HCT116 (cell line): Measurements from ENCODE around the gene C2CD3. TPM values are rescaled to one million over a fixed set of nuclear protein-coding genes. Genes with fewer than 3 reads are reported as not detected.

Experiments used
- ATAC-seq: fragments of 200-7000 bp; cut with Tn5 transposase; 2 replicates; pipeline ENCODE4 v1.9.1; 2020; ENCODE audit warnings: mild to moderate bottlenecking, moderate library complexity
- BruUV-seq: library from RNA; stranded (reverse); fragments of 400-500 nt; replicated peaks from 2 replicates; lab custom pipeline; 2021; lab: Mats Ljungman, UMichigan
- CTCF ChIA-PET: fragments of 300-600 bp; sonication (Branson Sonifier 250); formaldehyde crosslinking; loops from one replicate; lab custom pipeline; 2021; ENCODE audit warnings: antibody characterized with exemption; lab: Charles Lee
- POLR2A ChIA-PET: fragments of 300-600, 350-600 bp; sonication (Branson Sonifier 250); formaldehyde crosslinking; loops from one replicate; lab custom pipeline; 2021; ENCODE audit warnings: antibody characterized with exemption; lab: Charles Lee
- RAD21 ChIA-PET, 2 experiments: fragments of 300-600 bp; sonication (Branson Sonifier 250); formaldehyde crosslinking; loops; one replicate each; lab custom pipeline; 2023; ENCODE audit warnings: low total read pairs in 2 of 2; ENCODE audit not compliant: uncharacterized antibody in 2 of 2, unreplicated experiment in 2 of 2, low non-redundant PET in 1 of 2; lab: Charles Lee
- DNase-seq: peaks from one replicate; pipeline ENCODE4 v3.0.0-alpha.2; 2010; ENCODE audit warnings: low read depth, low spot score
- H2AFZ ChIP-seq: fragments of 200-600 bp; shearing (Covaris generic), sonication (generic); 2 replicates; pipeline ENCODE4 v1.6.1; 2017; ENCODE audit warnings: low read depth, mixed run types, mixed read lengths, antibody characterized with exemption, low read length; ENCODE audit not compliant: poor library complexity, severe bottlenecking
- H3K27ac ChIP-seq: 2 replicates; pipeline ENCODE4 v1.5.1; 2012; ENCODE audit warnings: low read depth, low read length
- H3K27me3 ChIP-seq: fragments of 200-600 bp; sonication (generic); 2 replicates; pipeline ENCODE4 v1.6.1; 2016; ENCODE audit warnings: mixed run types, low read length, mixed read lengths; ENCODE audit not compliant: insufficient read depth
- H3K36me3 ChIP-seq, 2 experiments: fragments of 200-500 bp in 1 of 2; fragments of 200-600 bp in 1 of 2; sonication (Bioruptor generic) in 1 of 2; sonication (generic) in 1 of 2; 2 replicates each; pipeline versions ENCODE4 v1.5.1 to v1.6.1; 2014 to 2016; ENCODE audit warnings: low read length in 2 of 2, inconsistent platforms in 1 of 2, mixed read lengths in 1 of 2, mixed run types in 1 of 2; ENCODE audit not compliant: insufficient read depth in 2 of 2, control insufficient read depth in 1 of 2
- H3K4me1 ChIP-seq, 2 experiments: fragments of 200-600 bp in 1 of 2; sonication (generic) in 1 of 2; 2 replicates each; pipeline versions ENCODE4 v1.5.1 to v1.6.1; 2012 to 2017; ENCODE audit warnings: low read length in 2 of 2, inconsistent platforms in 1 of 2, mild to moderate bottlenecking in 1 of 2, mixed read lengths in 1 of 2, mixed run types in 1 of 2, moderate library complexity in 1 of 2; ENCODE audit not compliant: insufficient read depth in 2 of 2, control insufficient read depth in 1 of 2
- H3K4me2 ChIP-seq: fragments of 200-600 bp; sonication (generic); 2 replicates; pipeline ENCODE4 v1.6.1; 2017; ENCODE audit warnings: mixed run types, low read length, mixed read lengths
- H3K4me3 ChIP-seq, 2 experiments: fragments of 200-600 bp in 1 of 2; sonication (generic) in 1 of 2; replicated peaks in 1 of 2; 2 replicates each; pipeline ENCODE4 v1.5.1; 2011 to 2016; ENCODE audit warnings: low read length in 2 of 2, control low read depth in 1 of 2, low read depth in 1 of 2, mild to moderate bottlenecking in 1 of 2, mixed read lengths in 1 of 2, mixed run types in 1 of 2
- H3K79me2 ChIP-seq: fragments of 200-600 bp; sonication (generic); 2 replicates; pipeline ENCODE4 v1.6.1; 2017; ENCODE audit warnings: mild to moderate bottlenecking, mixed run types, low read length, moderate library complexity, mixed read lengths; ENCODE audit not compliant: insufficient read depth
- H3K9ac ChIP-seq: fragments of 200-600 bp; sonication (generic); 2 replicates; pipeline ENCODE4 v1.6.1; 2016; ENCODE audit warnings: low read length, mixed read lengths
- H3K9me2 ChIP-seq: fragments of 200-600 bp; sonication (generic), shearing (Covaris generic); 2 replicates; pipeline ENCODE4 v1.6.1; 2017; ENCODE audit warnings: mixed run types, mild to moderate bottlenecking, moderate library complexity; ENCODE audit not compliant: insufficient read depth
- H3K9me3 ChIP-seq, 2 experiments: fragments of 200-500 bp in 1 of 2; fragments of 200-600 bp in 1 of 2; sonication (Bioruptor generic) in 1 of 2; sonication (generic) in 1 of 2; 2 replicates each; pipeline ENCODE4 v1.6.1; 2014 to 2017; ENCODE audit warnings: low read length in 2 of 2, mixed read lengths in 2 of 2, inconsistent platforms in 1 of 2, low read depth in 1 of 2, mild to moderate bottlenecking in 1 of 2, mixed run types in 1 of 2, moderate library complexity in 1 of 2; ENCODE audit not compliant: control insufficient read depth in 1 of 2, insufficient read depth in 1 of 2
- H4K20me1 ChIP-seq: fragments of 200-600 bp; sonication (generic), shearing (Covaris generic); 2 replicates; pipeline ENCODE4 v1.6.1; 2017; ENCODE audit warnings: mixed run types, mild to moderate bottlenecking, moderate library complexity; ENCODE audit not compliant: insufficient read depth
- ATF3 ChIP-seq: IDR thresholded peaks from 2 replicates; pipeline ENCODE4 v1.6.1; 2012
- CBX3 ChIP-seq: IDR thresholded peaks from 2 replicates; pipeline ENCODE4 v1.6.1; 2012; ENCODE audit warnings: low read depth
- CEBPB ChIP-seq: IDR thresholded peaks from 2 replicates; pipeline ENCODE4 v1.6.1; 2012; ENCODE audit warnings: low read depth
- EGR1 ChIP-seq: IDR thresholded peaks from 2 replicates; pipeline ENCODE4 v1.6.1; 2012; ENCODE audit warnings: low read depth
- ELF1 ChIP-seq: IDR thresholded peaks from 2 replicates; pipeline ENCODE4 v1.6.1; 2012; ENCODE audit warnings: low read depth, borderline replicate concordance
- EZH2 ChIP-seq: fragments of 200-600 bp; sonication (generic); IDR thresholded peaks from 2 replicates; pipeline ENCODE4 v1.6.1; 2017; ENCODE audit warnings: antibody characterized with exemption, mixed run types
- FOSL1 ChIP-seq: IDR thresholded peaks from 2 replicates; pipeline ENCODE4 v1.6.1; 2012; ENCODE audit warnings: low read depth
- MAX ChIP-seq: IDR thresholded peaks from 2 replicates; pipeline ENCODE4 v1.6.1; 2012
- POLR2AphosphoS5 ChIP-seq: IDR thresholded peaks from 2 replicates; pipeline ENCODE4 v1.6.1; 2011; ENCODE audit warnings: mild to moderate bottlenecking, low read depth, low read length, moderate library complexity
- RAD21 ChIP-seq: IDR thresholded peaks from 2 replicates; pipeline ENCODE4 v1.6.1; 2012; ENCODE audit warnings: low read depth, mild to moderate bottlenecking
- REST ChIP-seq: IDR thresholded peaks from 2 replicates; pipeline ENCODE4 v1.6.1; 2012; ENCODE audit warnings: low read depth
- YY1 ChIP-seq: IDR thresholded peaks from 2 replicates; pipeline ENCODE4 v1.6.1; 2011; ENCODE audit warnings: low read length, low read depth, moderate library complexity, mild to moderate bottlenecking; ENCODE audit not compliant: insufficient replicate concordance; ENCODE audit errors: extremely low read depth
- ZBTB33 ChIP-seq: IDR thresholded peaks from 2 replicates; pipeline ENCODE4 v1.6.1; 2011; ENCODE audit warnings: mild to moderate bottlenecking, low read length, moderate library complexity; ENCODE audit not compliant: insufficient replicate concordance; ENCODE audit errors: extremely low read depth
- ZFX ChIP-seq: fragments of 450-650 bp; IDR thresholded peaks from 2 replicates; pipeline ENCODE4 v1.6.1; 2017
- ZNF274 ChIP-seq: fragments of 200-500 bp; sonication (Bioruptor generic); IDR thresholded peaks from 2 replicates; pipeline ENCODE4 v1.6.1; 2014; ENCODE audit warnings: mild to moderate bottlenecking, low read depth, low read length, inconsistent platforms
- intact Hi-C: fragments of 100-400 bp; cut with micrococcal nuclease; formaldehyde crosslinking; loops from 2 replicates; pipeline ENCODE4 v1.10.0; 2022
- total RNA-seq: library from RNA; stranded (reverse); gene quantifications from one replicate; pipeline ENCODE4 v1.2.1, GENCODE V29; 2021; ENCODE audit not compliant: unreplicated experiment

C2CD3 gene
- total RNA-seq, 1 experiment from 2014 or later: 30.6 TPM

- ChIA-PET RAD21 (no interaction called here), POLR2A (no interaction called here), CTCF (no interaction called here)
- H3K36me3 ChIP-seq: no peaks in the 10 kb centered on the region
- DNase-seq (no peak), ATAC-seq (no peak)
- no peaks in the 10 kb centered on the region for H3K9me3 ChIP-seq
- H3K9ac ChIP-seq: no peak overlapping the region
- H3K9me2 ChIP-seq: no peaks in the 10 kb centered on the region
- H3K27me3 ChIP-seq: no peaks in the 10 kb centered on the region
- TF ChIP-seq ELF1 (no peak), MAX (no peak), CEBPB (no peak)
- no peak overlapping the region for H3K27ac ChIP-seq
- no peak overlapping the region for H2AFZ ChIP-seq
- intact Hi-C loops: no loop called here
- H3K79me2 ChIP-seq: no peaks in the 10 kb centered on the region
- H3K4me1 ChIP-seq: no peaks in the 10 kb centered on the region
- no TSS peak for BruUV-seq
- no peaks in the 10 kb centered on the region for H4K20me1 ChIP-seq
- H3K4me3 ChIP-seq: no peak overlapping the region
- no peak overlapping the region for H3K4me2 ChIP-seq
Observed at GRCh38 chr11:74019860-74020259, 150.9 kb downstream of the C2CD3 start.

- Histone ChIP-seq H3K36me3 (no peaks in the 10 kb centered on the region), H3K4me2 (no peak overlapping the region), H3K27ac (no peak overlapping the region), H2AFZ (no peak overlapping the region), H3K79me2 (no peaks in the 10 kb centered on the region), H3K9me3 (no peaks in the 10 kb centered on the region), H3K9ac (no peak overlapping the region), H3K4me3 (no peak overlapping the region), H3K27me3 (no peaks in the 10 kb centered on the region), H4K20me1 (no peaks in the 10 kb centered on the region), H3K4me1 (no peaks in the 10 kb centered on the region), H3K9me2 (no peaks in the 10 kb centered on the region)
- ChIA-PET RAD21 (no interaction called here), POLR2A (no interaction called here), CTCF (no interaction called here)
- intact Hi-C loops: no loop called here
- no TSS peak for BruUV-seq
- ATAC-seq: no peak
- no peak for DNase-seq
- TF ChIP-seq POLR2AphosphoS5 (no peak), ZFX (no peak), EGR1 (no peak), YY1 (no peak), CEBPB (no peak), REST (no peak), CBX3 (no peak), ATF3 (no peak), FOSL1 (no peak), ZNF274 (no peak), ZBTB33 (no peak), RAD21 (no peak), EZH2 (no peak)
Observed at GRCh38 chr11:74019104-74019738, 151.6 kb downstream of the C2CD3 start.
